Kidney capillary endothelial cell (primary cell): ENCODE results near the gene FOXD4L3.
"Not testable (repeated sequence)": the region's sequence is repeated elsewhere in the genome, so short reads cannot be mapped to it uniquely, and the experiment has no call there.

Experiments
- DNase-seq: peaks from one replicate; pipeline ENCODE4 v3.0.0-alpha.2; 2018; ENCODE audit warnings: low spot score

Gene FOXD4L3

GRCh38 chr9:68302567-68302966 lies at the start of gene FOXD4L3:
TSS of gene FOXD4L3 (plus strand) at chr9:68302867. CDS start at chr9:68302952, 85 bp downstream.
- DNase-seq = not testable (repeated sequence)

- DNase-seq = not testable (repeated sequence)
These were observed 21.6 kb upstream of the FOXD4L3 start for GRCh38 chr9:68281041-68281440.

GRCh38 chr9:68303771-68304170 lies 1.1 kb downstream of the FOXD4L3 start:
- DNase-seq = not testable (repeated sequence)

GRCh38 chr9:68304212-68304611 lies 1.5 kb downstream of the FOXD4L3 start:
- not testable (repeated sequence) for DNase-seq

- DNase-seq = not testable (repeated sequence)
These were observed 2.1 kb downstream of the FOXD4L3 start for GRCh38 chr9:68304777-68305176.

GRCh38 chr9:68305680-68306285 lies 3.1 kb downstream of the FOXD4L3 start:
- DNase-seq = not testable (repeated sequence)

- not testable (repeated sequence) for DNase-seq
These were observed 3.8 kb downstream of the FOXD4L3 start for GRCh38 chr9:68306391-68306964.

GRCh38 chr9:68307127-68307526 lies 4.5 kb downstream of the FOXD4L3 start:
- DNase-seq = not testable (repeated sequence)

- not testable (repeated sequence) for DNase-seq
These were observed 5.0 kb downstream of the FOXD4L3 start for GRCh38 chr9:68307654-68308053.

- DNase-seq = not testable (repeated sequence)
These were observed 8.5 kb downstream of the FOXD4L3 start for GRCh38 chr9:68311208-68311607.

- not testable (repeated sequence) for DNase-seq
These were observed 15.5 kb downstream of the FOXD4L3 start for GRCh38 chr9:68318209-68318608.

- DNase-seq = not testable (repeated sequence)
These were observed 21.1 kb downstream of the FOXD4L3 start for GRCh38 chr9:68323749-68324148.

- DNase-seq = not testable (repeated sequence)
These were observed 21.9 kb downstream of the FOXD4L3 start for GRCh38 chr9:68324518-68324917.

GRCh38 chr9:68329106-68329505 lies 26.4 kb downstream of the FOXD4L3 start:
- DNase-seq = not testable (repeated sequence)

GRCh38 chr9:68330531-68331173 lies 28.0 kb downstream of the FOXD4L3 start:
- DNase-seq = not testable (repeated sequence)

GRCh38 chr9:68332122-68332521 lies 29.5 kb downstream of the FOXD4L3 start:
- DNase-seq = not testable (repeated sequence)

GRCh38 chr9:68335935-68336334 lies 33.3 kb downstream of the FOXD4L3 start:
- DNase-seq = not testable (repeated sequence)

GRCh38 chr9:68336639-68337339 lies 34.1 kb downstream of the FOXD4L3 start:
- not testable (repeated sequence) for DNase-seq

- DNase-seq = not testable (repeated sequence)
These were observed 35.3 kb downstream of the FOXD4L3 start for GRCh38 chr9:68338000-68338399.

GRCh38 chr9:68342265-68343025 lies 39.8 kb downstream of the FOXD4L3 start:
- not testable (repeated sequence) for DNase-seq

- not testable (repeated sequence) for DNase-seq
These were observed 40.6 kb downstream of the FOXD4L3 start for GRCh38 chr9:68343242-68343641.

- DNase-seq = not testable (repeated sequence)
These were observed 41.3 kb downstream of the FOXD4L3 start for GRCh38 chr9:68343992-68344391.
